Hematopoietic multipotent progenitor cell treated with erythropoietin and hydrocortisone succinate and interleukin-3 and kit ligand, for 17 days (in vitro differentiated cells): ENCODE measurements around the gene SCYL1.
"Not testable (repeated sequence)": the region's sequence is repeated elsewhere in the genome, so short reads cannot be mapped to it uniquely, and the experiment has no call there.

ENCODE experiments used
- DNase-seq: peaks from one replicate; pipeline ENCODE4 v3.0.0-alpha.2; 2015; ENCODE audit warnings: low spot score

Gene SCYL1

DNA sequence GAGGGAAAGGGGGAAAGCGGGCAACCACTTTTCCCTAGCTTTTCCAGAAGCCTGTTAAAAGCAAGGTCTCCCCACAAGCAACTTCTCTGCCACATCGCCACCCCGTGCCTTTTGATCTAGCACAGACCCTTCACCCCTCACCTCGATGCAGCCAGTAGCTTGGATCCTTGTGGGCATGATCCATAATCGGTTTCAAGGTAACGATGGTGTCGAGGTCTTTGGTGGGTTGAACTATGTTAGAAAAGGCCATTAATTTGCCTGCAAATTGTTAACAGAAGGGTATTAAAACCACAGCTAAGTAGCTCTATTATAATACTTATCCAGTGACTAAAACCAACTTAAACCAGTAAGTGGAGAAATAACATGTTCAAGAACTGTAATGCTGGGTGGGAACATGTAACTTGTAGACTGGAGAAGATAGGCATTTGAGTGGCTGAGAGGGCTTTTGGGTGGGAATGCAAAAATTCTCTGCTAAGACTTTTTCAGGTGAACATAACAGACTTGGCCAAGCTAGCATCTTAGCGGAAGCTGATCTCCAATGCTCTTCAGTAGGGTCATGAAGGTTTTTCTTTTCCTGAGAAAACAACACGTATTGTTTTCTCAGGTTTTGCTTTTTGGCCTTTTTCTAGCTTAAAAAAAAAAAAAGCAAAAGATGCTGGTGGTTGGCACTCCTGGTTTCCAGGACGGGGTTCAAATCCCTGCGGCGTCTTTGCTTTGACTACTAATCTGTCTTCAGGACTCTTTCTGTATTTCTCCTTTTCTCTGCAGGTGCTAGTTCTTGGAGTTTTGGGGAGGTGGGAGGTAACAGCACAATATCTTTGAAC is 19.2 kb upstream of the SCYL1 start:
- peak; percentile 71 for DNase-seq

DNA sequence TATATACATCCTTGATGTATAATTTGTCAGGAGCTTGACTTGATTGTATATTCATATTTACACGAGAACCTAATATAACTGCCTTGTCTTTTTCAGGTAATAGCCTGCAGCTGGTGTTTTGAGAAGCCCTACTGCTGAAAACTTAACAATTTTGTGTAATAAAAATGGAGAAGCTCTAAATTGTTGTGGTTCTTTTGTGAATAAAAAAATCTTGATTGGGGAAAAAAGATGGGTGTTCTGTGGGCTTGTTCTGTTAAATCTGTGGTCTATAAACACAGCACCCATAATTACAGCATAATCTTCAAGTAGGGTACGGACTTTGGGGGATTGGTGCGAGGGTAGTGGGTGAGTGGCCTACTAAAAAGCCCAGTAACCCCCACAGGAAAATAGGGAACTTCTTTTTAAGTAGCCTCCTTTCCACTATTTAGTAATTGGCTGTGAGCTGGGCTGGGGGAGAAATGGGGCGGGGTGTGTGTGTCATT is 18.6 kb upstream of the SCYL1 start:
- DNase-seq, result peak; percentile 60

DNA sequence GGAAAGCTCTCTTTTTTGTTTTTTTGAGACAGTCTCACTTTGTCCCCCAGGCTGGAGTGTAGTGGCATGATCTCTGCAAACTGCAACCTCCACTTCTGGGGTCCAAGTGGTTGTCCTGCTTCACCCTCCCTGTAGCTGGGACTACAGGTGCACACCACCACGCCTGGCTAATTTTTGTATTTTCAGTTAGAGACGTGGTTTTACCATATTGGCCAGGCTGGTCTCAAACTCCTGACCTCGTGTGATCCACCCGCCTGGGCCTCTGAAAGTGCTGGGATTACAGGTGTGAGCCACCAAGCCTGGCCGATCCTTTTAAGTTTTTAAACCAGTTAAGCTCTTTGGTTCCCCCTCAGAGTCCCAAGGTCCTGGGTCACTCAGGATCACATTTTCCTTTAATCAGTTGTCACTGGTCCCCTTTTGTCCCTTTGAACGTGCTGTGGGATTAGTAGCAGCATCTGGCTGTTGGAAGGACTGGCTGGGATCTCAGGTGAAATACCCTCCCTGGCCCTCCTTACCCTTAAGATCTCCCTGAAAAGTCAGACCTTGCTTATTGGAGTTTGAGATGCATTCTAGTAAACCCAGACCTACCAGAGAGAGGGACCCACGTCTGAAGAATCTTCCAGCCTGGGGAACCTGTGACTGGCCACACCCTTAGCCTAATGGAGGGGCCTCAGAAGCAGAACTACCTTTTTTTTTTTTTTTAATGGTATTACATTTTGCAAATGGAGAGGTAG is 17.9 kb upstream of the SCYL1 start:
- peak; percentile 81 for DNase-seq

DNA sequence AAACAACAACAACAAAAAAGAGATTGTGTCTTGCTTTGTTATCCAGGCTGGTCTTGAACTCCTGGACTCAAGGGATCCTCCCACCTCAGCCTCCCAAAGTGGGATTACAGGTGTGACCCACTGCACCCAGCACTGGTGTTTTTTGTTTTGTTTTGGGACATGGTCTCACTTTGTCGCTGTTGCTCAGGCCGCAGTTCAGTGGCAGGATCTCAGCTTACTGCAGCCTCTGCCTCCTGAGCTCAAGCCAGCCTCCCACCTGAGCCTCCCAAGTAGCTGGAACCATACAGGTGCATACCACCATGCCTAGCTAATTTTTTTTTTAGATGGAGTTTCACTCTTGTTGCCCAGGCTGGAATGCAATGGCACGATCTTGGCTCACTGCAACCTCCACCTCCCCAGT is 12.6 kb upstream of the SCYL1 start:
- not testable (repeated sequence) for DNase-seq

DNA sequence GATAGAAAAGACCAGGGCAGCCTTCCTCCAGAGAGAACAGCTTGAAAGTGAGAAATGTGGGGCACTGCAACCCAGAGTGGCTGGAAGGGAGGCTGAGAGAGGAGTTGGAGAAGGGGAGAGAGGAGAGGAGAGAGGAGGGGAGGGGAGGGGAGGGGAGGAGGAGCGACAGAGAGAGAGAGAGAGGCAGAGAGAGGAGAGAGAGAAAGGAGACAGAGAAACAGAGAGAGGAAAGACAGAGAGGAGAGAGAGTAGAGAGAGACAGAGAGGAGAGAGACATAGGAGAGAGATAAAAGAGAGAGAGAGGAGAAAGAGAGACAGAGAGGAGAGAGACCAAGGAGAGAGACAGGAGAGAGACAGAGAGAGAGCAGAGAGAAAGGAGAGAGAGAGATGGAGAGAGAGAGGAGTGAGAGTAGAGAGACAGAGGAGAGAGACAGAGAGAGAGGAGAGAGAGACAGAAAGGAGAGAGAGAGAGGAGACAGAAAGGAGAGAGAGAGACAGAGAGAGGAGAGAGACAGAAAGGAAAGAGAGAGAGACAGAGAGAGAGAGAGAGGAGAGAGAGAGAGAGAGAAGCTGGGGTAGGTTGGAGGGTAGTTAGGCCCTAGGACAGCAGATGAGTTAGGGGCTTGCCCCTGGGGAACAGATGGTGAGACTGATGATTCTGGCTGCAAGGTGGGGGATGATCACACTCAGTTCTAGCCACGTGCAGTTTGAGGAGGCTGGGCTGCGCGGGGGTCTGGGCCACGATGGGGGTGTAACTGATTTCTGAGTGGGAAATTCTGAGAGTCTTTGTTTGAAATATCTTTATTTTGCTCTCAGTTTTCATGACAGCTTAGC is 8.5 kb upstream of the SCYL1 start:
- peak; percentile 30 for DNase-seq

DNA sequence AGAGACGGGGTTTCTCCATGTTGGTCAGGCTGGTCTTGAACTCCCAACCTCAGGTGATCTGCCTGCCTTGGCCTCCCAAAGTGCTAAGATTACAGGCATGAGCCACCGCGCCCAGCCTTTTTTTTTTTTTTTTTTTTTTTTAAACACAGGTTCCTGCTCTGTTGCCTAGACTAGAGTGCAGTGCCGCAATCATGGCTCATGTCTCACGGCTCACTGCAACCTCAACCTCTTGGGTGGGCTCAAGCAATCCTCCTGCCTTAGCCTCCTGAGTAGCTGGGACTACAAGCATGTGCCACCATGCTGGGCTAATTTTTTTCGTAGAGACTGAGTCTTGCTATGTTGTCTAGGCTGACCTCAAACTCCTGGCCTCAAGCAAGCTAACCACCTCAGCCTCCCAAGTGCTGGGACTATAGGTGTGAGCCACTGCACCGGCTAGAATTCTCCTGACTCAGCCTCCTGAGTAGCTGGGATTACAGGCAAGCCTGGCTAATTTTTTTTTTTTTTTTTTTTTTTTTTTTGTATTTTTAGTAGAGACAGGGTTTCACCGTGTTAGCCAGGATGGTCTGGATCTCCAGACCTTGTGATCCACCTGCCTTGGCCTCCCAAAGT is 5.8 kb upstream of the SCYL1 start:
- DNase-seq, result not testable (repeated sequence)

DNA sequence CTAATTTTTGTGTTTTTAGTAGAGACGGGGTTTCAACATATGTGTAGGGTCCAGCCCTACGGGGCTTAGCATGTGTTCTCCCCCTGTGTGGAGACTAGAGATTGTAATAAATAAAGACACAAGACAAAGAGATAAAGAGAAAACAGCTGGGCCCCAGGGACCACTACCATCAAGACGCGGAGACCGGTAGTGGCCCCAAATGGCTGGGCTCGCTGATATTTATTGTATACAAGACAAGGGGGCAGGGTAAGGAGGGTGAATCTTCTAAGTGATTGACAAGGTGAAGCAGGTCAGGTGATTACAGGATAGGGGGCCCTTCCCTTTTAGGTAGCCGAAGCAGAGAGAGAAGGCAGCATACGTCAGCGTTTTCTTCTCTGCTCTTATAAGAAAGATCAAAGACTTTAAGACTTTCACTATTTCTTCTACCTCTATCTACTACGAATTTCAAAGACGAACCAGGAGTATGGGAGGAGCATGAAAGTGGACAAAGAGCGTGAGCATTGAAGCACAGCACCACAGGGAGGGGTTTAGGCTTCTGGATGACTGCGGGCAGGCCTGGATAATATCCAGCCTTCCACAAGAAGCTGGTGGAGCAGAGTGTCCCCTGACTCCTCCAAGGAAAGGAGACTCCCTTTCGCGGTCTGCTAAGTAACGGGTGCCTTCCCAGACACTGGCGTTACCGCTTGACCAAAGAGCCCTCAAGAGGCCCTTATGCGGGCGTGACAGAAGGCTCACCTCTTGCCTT is 2.9 kb upstream of the SCYL1 start:
- not testable (repeated sequence) for DNase-seq

DNA sequence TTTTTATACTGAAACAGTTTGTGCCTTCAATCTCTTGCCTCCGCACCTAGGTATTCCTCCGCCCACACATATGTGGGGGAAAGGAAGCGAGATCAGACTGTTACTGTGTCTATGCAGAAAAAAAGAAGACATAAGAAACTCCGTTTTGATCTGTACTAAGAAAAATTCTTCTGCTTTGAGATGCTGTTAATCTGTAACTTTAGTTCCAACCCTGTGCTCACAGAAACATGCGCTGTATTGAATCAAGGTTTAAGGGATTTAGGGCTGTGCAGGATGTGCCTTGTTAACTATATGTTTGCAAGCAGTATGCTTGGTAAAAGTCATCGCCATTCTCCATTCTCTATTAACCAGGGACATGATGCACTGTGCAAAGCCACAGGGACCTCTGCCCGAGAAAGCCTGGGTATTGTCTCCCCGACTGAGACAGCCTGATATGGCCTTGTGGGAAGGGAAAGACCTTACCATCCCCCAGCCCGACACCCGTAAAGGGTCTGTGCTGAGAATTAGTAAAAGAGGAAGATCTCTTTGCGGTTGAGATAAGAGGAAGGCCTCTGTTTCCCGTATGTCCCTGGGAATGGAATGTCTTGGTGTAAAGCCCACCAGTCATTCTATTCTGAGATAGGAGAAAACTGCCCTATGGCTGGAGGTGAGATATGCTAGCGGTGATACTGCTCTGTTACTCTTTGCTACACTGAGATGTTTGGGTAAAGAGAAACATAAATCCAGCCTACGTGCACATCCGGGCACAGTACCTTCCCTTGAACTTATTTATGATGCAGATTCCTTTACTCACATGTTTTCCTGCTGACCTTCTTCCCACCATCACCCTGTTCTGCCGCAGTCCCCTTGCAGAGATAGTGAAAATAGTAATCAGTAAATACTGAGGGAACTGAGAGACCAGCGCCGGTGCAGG is 1.9 kb upstream of the SCYL1 start:
- not testable (repeated sequence) for DNase-seq

DNA sequence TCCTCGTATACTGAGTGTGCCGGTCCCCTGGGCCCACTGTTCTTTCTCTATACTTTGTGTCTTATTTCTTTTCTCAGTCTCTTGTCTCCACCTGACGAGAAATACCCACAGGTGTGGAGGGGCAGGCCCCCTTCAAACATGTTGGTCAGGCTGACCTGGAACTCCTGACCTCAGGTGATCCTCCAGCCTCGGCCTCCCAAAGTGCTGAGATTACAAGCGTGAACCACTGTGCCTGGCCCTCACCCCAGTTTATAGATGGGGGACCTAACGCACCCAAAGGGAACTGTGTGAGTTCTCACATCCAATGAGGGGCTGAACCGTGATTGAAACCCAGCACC is 1.3 kb upstream of the SCYL1 start:
- not testable (repeated sequence) for DNase-seq

DNA sequence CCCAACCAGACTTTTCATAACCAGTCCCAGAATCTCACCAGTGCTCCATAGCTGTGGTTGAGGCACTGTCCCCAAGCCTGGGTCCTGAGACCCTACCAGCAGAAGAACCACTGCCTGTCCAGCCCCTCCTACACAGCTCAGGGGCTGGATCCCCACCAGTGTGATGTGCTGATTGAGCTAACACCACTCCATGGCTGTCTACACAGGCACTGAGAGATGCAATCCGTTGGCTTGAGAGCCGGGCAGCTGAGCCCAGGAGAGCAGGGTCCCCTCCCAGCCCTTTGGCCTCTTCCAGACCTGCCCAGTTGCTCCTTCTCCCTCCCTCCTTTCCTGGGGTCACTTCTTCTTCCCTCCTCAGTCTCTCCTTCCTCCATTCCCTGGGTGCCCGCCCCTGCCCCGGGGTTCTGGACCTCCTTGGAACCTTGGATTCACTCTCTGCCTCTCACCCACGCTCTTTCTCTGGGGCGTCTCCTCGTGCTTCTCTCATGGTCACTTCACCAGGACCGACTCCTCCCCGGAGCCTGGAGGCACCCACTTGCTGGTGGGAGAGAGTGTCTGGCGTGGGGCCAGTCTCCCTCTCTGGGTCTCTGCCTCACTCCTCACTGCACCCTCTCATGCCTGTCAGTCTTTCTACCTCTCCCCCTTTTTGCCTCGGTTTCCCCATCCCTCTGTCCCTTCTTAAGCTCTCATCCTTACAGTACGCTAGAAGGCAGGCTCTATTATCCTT is 706 bp upstream of the SCYL1 start:
- DNase-seq, result peak; percentile 16

DNA sequence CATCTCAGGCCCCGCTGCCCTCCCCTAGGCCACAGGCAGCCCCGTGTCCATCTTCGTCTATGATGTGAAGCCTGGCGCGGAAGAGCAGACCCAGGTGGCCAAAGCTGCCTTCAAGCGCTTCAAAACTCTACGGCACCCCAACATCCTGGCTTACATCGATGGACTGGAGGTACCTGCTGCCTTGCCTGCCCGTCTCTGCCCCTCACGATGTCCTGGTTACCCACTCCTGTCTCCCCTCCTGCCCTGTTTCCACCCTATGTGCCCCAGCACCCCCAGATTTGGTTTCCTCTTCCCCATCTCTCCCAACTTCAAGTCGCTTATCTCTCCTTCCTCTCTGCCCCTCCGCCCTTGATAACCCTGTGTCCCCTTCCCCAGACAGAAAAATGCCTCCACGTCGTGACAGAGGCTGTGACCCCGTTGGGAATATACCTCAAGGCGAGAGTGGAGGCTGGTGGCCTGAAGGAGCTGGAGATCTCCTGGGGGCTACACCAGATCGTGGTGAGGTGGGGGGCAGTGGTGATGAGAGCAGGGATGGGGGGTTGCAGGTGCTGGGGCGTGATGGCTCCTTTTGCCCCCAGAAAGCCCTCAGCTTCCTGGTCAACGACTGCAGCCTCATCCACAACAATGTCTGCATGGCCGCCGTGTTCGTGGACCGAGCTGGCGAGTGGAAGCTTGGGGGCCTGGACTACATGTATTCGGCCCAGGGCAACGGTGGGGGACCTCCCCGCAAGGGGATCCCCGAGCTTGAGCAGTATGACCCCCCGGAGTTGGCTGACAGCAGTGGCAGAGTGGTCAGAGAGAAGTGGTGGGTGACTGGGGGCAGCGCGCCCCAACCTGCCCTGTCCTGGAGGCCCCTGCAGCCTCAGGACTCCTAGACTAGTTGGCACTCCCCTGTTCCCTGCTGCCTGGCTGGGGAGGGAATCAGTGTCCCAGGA is 930 bp downstream of the SCYL1 start:
- no peak for DNase-seq

DNA sequence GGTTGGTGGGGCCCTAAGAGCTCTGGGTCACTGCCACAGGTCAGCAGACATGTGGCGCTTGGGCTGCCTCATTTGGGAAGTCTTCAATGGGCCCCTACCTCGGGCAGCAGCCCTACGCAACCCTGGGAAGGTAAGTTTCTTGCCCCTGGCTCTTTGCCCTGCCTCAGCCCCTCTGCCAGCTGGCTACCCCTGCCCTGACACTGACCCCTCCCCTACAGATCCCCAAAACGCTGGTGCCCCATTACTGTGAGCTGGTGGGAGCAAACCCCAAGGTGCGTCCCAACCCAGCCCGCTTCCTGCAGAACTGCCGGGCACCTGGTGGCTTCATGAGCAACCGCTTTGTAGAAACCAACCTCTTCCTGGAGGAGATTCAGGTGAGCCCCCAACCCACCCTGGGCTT is 1.9 kb downstream of the SCYL1 start:
- no peak for DNase-seq

DNA sequence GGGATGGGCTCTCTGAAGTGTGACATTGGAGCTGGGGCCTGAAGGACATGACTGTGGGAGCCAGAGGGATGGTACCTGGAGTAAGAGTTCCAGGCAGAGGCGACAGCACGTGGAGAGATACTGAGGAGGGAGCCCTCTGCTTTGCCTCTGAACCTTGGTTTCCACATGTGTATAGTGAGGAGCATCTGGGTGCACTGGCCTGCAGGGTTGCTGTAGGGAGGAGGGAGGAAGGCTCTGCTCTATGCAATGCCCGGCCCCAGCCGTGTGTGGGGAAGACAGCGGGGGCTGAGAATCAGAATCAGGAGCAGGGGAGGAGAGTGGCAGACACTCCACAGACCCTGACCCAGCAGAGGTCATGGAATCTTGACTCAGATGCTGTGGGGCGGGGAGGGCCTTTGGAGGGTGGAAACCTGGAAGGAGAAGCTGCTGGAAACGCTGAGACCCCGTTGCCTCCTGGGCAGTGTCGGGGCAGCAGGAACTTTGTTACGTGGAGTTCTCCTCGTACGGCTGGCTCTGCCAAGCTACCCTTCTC is 4.0 kb downstream of the SCYL1 start:
- DNase-seq, result no peak

DNA sequence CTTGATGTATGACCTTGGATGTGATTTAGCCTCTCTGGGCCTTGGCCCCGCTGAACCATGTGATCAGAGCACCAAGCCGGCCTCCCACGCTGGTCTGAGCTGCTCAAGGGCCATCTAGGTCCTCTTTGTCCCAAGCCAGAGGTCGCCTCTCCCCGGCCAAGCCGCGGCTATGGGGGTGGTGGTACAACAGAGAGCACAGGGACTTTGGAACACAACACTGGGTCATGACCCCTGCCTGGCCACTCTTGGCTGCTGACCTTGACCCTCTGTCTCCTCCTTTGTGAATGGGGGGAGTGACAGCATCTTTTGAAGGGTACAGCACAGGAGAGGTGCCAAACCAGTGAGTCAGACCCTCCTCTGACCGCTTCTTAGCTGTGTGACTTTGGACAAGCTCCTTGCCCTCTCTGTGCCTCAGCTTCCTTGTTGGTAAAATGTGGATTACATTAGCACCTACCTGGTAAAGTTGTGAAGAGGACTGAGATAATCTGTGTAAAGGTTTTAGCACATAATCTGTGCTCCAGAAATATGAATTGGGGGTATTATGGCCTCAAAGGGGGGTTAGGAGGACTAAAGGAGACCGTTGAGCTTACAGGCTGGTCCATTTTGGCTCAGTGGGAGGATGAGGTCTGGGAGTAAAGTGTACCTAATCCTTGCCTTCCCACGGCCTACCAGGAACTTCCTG is 4.7 kb downstream of the SCYL1 start:
- no peak for DNase-seq

DNA sequence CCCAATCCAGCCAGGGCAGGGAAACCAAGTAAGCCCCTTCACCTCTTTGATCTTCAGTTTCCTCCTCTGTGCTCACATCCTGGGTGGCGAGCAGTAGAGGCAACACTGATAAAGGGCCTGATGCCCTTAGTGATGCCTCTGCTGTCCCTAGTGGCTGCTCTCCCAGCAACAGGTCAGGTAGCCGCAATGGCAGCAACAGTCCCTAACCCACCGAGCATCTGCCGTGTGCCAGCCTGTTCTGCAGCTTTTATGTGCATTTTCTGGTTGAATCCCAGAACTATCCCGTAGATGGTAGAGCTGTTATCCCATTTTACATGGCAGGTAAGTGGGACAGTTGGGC is 5.2 kb downstream of the SCYL1 start:
- DNase-seq, result peak; percentile 42

DNA sequence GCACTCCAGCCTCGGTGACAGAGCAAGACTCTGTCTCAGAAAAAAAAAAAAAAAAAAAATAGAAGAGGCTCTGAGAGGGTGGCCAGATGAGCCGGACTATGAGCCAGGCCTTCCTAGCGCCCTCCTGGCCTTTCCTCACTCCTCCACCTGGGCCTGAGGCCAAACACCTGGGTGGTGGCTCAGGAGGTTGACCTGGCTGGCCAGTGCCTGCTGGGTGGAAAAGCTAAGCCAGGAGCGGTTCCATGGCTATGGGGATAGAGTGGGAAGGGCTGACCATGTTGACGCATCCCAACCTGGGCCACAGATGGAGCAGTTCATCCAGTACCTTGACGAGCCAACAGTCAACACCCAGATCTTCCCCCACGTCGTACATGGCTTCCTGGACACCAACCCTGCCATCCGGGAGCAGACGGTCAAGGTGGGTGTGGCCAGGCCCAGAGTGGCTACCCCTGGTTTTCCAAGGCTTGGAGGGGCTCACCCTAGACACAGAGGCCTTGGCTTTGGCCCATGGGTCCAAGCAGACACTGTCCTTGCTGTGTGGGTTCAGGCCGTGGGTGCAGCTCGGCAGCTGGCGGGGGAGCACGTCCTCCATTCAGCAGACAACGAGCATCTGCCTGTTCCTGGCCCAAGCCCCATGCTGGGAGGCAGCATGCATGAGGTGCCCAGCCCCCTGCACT is 7.6 kb downstream of the SCYL1 start:
- no peak for DNase-seq

DNA sequence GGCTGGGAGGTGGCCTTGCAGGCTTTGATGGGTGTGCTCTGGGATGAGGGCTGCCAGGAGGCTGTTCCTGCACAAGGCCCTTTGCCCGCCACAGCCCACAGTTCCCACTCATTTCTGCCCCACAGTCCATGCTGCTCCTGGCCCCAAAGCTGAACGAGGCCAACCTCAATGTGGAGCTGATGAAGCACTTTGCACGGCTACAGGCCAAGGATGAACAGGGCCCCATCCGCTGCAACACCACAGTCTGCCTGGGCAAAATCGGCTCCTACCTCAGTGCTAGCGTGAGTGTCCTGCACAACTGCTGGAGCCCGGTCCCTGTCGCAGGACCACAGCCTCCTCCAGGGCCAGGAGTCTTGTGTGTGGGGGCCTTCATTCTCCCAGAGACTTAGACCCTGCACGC is 10.2 kb downstream of the SCYL1 start:
- DNase-seq, result no peak
